Measurements from ENCODE around the gene GFOD2. TPM values are rescaled to one million over a fixed set of nuclear protein-coding genes. Genes with fewer than 3 reads are reported as not detected.

The GFOD2 gene
- total and polyA plus RNA-seq, 2 of the 13 experiments (the other 11 are each of a cell fraction or from before 2014, with no cell fraction given) = 11.1 to 17.2 TPM

DNA sequence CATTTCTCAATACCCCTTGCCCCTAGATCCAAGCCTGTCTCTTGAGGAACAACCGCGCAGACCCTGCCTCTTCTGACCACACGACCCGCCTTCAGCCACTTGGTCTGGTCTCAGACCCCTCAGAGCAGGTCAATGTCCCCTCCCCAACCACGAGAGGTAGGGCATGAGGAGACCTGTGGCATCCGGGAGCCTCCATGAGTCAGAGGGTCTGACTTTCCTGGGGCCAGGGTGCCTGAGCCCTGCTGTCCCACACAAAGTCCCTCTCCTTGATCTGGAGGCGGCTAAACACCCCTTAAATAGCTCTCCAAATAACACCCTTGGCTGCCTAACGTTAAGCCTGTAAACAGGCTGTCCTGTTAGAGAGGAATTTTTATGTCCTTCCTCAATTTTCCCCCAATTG lies 69.1 kb downstream of the GFOD2 start:
- BruUV-seq (replicated peaks) = no TSS peak
- no peak overlapping the region for H3K4me3 ChIP-seq (replicated peaks in 1 of 3; ENCODE audit: insufficient read depth in 1 of 3, low read depth in 2 of 3, low read length in 3 of 3)
- H3K36me3 ChIP-seq (replicated peaks in 1 of 2; ENCODE audit: control insufficient read depth in 1 of 2, insufficient read depth in 2 of 2, low read length in 2 of 2) = no peaks in the 10 kb centered on the region
- H3K9ac ChIP-seq (ENCODE audit: insufficient read depth, low read depth, low read length) = no peak overlapping the region
- no peak overlapping the region for H2AFZ ChIP-seq (ENCODE audit: low read length)
- CTCF ChIA-PET (ENCODE audit: low intra/inter-chr PET ratio, low total read pairs) = no interaction called here
- H3K9me3 ChIP-seq (ENCODE audit: low read length) = no peaks in the 10 kb centered on the region
- ATAC-seq = no peak
- no peak for FAIRE-seq
- WGBS (ENCODE audit: low lambda C conversion rate) = 67% methylated on average over 8 of the region's 8 CpGs
- H3K4me1 ChIP-seq (ENCODE audit: insufficient read depth, low read length) = peaks cover 31% of the 10 kb centered on the region
- no peak overlapping the region for H3K4me2 ChIP-seq (ENCODE audit: low read depth, low read length)
- TF ChIP-seq ZNF598 (CRISPR knock-in tag; IDR thresholded peaks at IDR 0.05; ENCODE audit: borderline replicate concordance) (no peak), SP2 (CRISPR knock-in tag; IDR thresholded peaks at IDR 0.05) (no peak), KLF6 (CRISPR knock-in tag; IDR thresholded peaks at IDR 0.05) (no peak), NR1H2 (CRISPR knock-in tag; IDR thresholded peaks at IDR 0.05; ENCODE audit: borderline replicate concordance, low read depth) (no peak), GATAD2A (CRISPR knock-in tag; IDR thresholded peaks at IDR 0.05) (no peak), CBFB (CRISPR knock-in tag; IDR thresholded peaks at IDR 0.05) (no peak), HES4 (CRISPR knock-in tag; IDR thresholded peaks at IDR 0.05; ENCODE audit: borderline replicate concordance) (no peak), HOXA9 (CRISPR knock-in tag; IDR thresholded peaks at IDR 0.05; ENCODE audit: borderline replicate concordance) (no peak), HDAC2 (CRISPR knock-in tag; IDR thresholded peaks at IDR 0.05) (no peak), NFE2 (CRISPR knock-in tag; IDR thresholded peaks at IDR 0.05) (no peak), REXO4 (CRISPR knock-in tag; IDR thresholded peaks at IDR 0.05; ENCODE audit: borderline replicate concordance) (no peak), ZNF781 (CRISPR knock-in tag; IDR thresholded peaks at IDR 0.05; ENCODE audit: borderline replicate concordance, not compliant biosample characterization) (no peak), ZNF343 (CRISPR knock-in tag; IDR thresholded peaks at IDR 0.05) (no peak)
- TF ChIP-seq, protein P1, sequence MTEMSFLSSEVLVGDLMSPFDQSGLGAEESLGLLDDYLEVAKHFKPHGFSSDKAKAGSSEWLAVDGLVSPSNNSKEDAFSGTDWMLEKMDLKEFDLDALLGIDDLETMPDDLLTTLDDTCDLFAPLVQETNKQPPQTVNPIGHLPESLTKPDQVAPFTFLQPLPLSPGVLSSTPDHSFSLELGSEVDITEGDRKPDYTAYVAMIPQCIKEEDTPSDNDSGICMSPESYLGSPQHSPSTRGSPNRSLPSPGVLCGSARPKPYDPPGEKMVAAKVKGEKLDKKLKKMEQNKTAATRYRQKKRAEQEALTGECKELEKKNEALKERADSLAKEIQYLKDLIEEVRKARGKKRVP (CRISPR knock-in tag; IDR thresholded peaks at IDR 0.05) = no peak
- no peak overlapping the region for H3K27ac ChIP-seq (ENCODE audit: extremely low read length, insufficient read depth, low read length)
- intact Hi-C loops (cut with micrococcal nuclease; ENCODE audit: unreplicated experiment) (no loop called here), in situ Hi-C loops (cut with HindIII; ENCODE audit: extremely low pct_ligation_motif_present, low pct_unique_long_range_greater_than_20kb) (no loop called here)
- no peaks in the 10 kb centered on the region for H3K79me2 ChIP-seq (ENCODE audit: insufficient read depth, low read length)
- no peak for DNase-seq (ENCODE audit: low spot score)
- peaks cover 18 to 86% of the 10 kb centered on the region in 2 experiments for H3K27me3 ChIP-seq (ENCODE audit: control insufficient read depth in 1 of 2, insufficient read depth in 2 of 2, low read length in 2 of 2)
- peaks cover 11% of the 10 kb centered on the region for H4K20me1 ChIP-seq (ENCODE audit: insufficient read depth, low read length)
- POLR2A ChIA-PET = interaction anchor here (1.1 to 1.9 kb wide), 1 partner anchor 10 kb away, joined by 3 to 6 read pairs; the partner anchor contains the start of gene ACD
